HG03469 (cell line): Measurements from ENCODE around the gene OR51B2.

Experiments used
- ATAC-seq: cut with Tn5 transposase; IDR thresholded peaks from one replicate; pipeline ENCODE4 v1.9.1; 2021; ENCODE audit warnings: mild to moderate bottlenecking, moderate library complexity, moderate number of reproducible peaks; ENCODE audit not compliant: unreplicated experiment

Gene OR51B2

GRCh38 chr11:5284637-5285036, 39.5 kb downstream of the OR51B2 start:
- no peak for ATAC-seq

- no peak for ATAC-seq
These were observed 40.2 kb downstream of the OR51B2 start for GRCh38 chr11:5283882-5284281.

- no peak for ATAC-seq
These were observed 41.0 kb downstream of the OR51B2 start for GRCh38 chr11:5283086-5283485.

GRCh38 chr11:5282628-5283027, 41.5 kb downstream of the OR51B2 start:
- ATAC-seq = no peak

GRCh38 chr11:5281596-5281995, 42.5 kb downstream of the OR51B2 start:
- no peak for ATAC-seq

- peak; percentile 90 for ATAC-seq
These were observed 43.5 kb downstream of the OR51B2 start for GRCh38 chr11:5280582-5281102.

- no peak for ATAC-seq
These were observed 44.5 kb downstream of the OR51B2 start for GRCh38 chr11:5279471-5280090.

GRCh38 chr11:5277807-5278382, 46.2 kb downstream of the OR51B2 start:
- ATAC-seq = no peak

- no peak for ATAC-seq
These were observed 47.4 kb downstream of the OR51B2 start for GRCh38 chr11:5276697-5277096.

GRCh38 chr11:5275369-5276110, 48.6 kb downstream of the OR51B2 start:
- ATAC-seq = no peak

- no peak for ATAC-seq
These were observed 49.7 kb downstream of the OR51B2 start for GRCh38 chr11:5274395-5274794.
